Renal cortical epithelial cell (primary cell): ENCODE measurements around the gene LINC01488. TPM values are rescaled to one million over a fixed set of nuclear protein-coding genes. Genes with fewer than 3 reads are reported as not detected.

Experiments
- DNase-seq: peaks from one replicate; pipeline ENCODE4 v3.0.0-alpha.2; 2011; ENCODE audit warnings: low read depth
- total RNA-seq: library from RNA; depleted of rRNA; stranded (reverse); fragments of >200 nt; gene quantifications from 2 replicates; pipeline ENCODE4 v1.2.3, GENCODE V29; 2014

Gene LINC01488
- total RNA-seq = not detected in 2 replicates

- DNase-seq = no peak
Measured at GRCh38 chr11:69481393-69481844, at the start of gene LINC01488. LINC01488 (plus strand) TSS chr11:69481663.

GRCh38 chr11:69431893-69432738, 49.3 kb upstream of the LINC01488 start:
- no peak for DNase-seq

- no peak for DNase-seq
Measured at GRCh38 chr11:69433741-69434140, 47.7 kb upstream of the LINC01488 start.

GRCh38 chr11:69434471-69434931, 47.0 kb upstream of the LINC01488 start:
- no peak for DNase-seq

- DNase-seq = no peak
Measured at GRCh38 chr11:69435161-69435986, 46.1 kb upstream of the LINC01488 start.

- no peak for DNase-seq
Measured at GRCh38 chr11:69436041-69436982, 45.2 kb upstream of the LINC01488 start.

- DNase-seq = peak; percentile 74
Measured at GRCh38 chr11:69437001-69437875, 44.2 kb upstream of the LINC01488 start.

GRCh38 chr11:69437876-69438205, 43.6 kb upstream of the LINC01488 start:
- DNase-seq = no peak

- no peak for DNase-seq
Measured at GRCh38 chr11:69438286-69438920, 43.1 kb upstream of the LINC01488 start.

GRCh38 chr11:69439127-69439526, 42.3 kb upstream of the LINC01488 start:
- no peak for DNase-seq

- DNase-seq = no peak
Measured at GRCh38 chr11:69439651-69440464, 41.6 kb upstream of the LINC01488 start.

- DNase-seq = no peak
Measured at GRCh38 chr11:69440876-69441275, 40.6 kb upstream of the LINC01488 start.

GRCh38 chr11:69442012-69442806, 39.3 kb upstream of the LINC01488 start:
- peak; percentile 14 for DNase-seq

- peak; percentile 50 for DNase-seq
Measured at GRCh38 chr11:69442807-69443137, 38.7 kb upstream of the LINC01488 start.

- peak; percentile 70 for DNase-seq
Measured at GRCh38 chr11:69443138-69443967, 38.1 kb upstream of the LINC01488 start.

GRCh38 chr11:69443968-69444364, 37.5 kb upstream of the LINC01488 start:
- no peak for DNase-seq

GRCh38 chr11:69444381-69445130, 36.9 kb upstream of the LINC01488 start:
- peak; percentile 92 for DNase-seq
